ENCODE measurements around the gene RNF152.
"Not testable (repeated sequence)": the region's sequence is repeated elsewhere in the genome, so short reads cannot be mapped to it uniquely, and the experiment has no call there.

Gene RNF152

GRCh38 chr18:61808286-61808685, 84.5 kb downstream of the RNF152 start:
- no peak for DNase-seq

- no peak for DNase-seq
Observed at GRCh38 chr18:61803393-61803792, 89.4 kb downstream of the RNF152 start.

- no peak for DNase-seq
Observed at GRCh38 chr18:61797696-61798590, 94.9 kb downstream of the RNF152 start.

GRCh38 chr18:61791031-61791430, 101.8 kb downstream of the RNF152 start:
- DNase-seq, result no peak

- DNase-seq, result not testable (repeated sequence)
Observed at GRCh38 chr18:61787011-61787670, 105.7 kb downstream of the RNF152 start.

GRCh38 chr18:61785588-61785987, 107.2 kb downstream of the RNF152 start:
- DNase-seq, result no peak

GRCh38 chr18:61784834-61785233, 108.0 kb downstream of the RNF152 start:
- no peak for DNase-seq

- DNase-seq, result no peak
Observed at GRCh38 chr18:61782545-61782944, 110.3 kb downstream of the RNF152 start.

- not testable (repeated sequence) for DNase-seq
Observed at GRCh38 chr18:61776201-61776600, 116.6 kb downstream of the RNF152 start.

GRCh38 chr18:61774846-61775245, 118.0 kb downstream of the RNF152 start:
- DNase-seq, result no peak

GRCh38 chr18:61772293-61772848, 120.4 kb downstream of the RNF152 start:
- no peak for DNase-seq

- no peak for DNase-seq
Observed at GRCh38 chr18:61771861-61772260, 120.9 kb downstream of the RNF152 start.

GRCh38 chr18:61770279-61770678, 122.5 kb downstream of the RNF152 start:
- DNase-seq, result no peak

- no peak for DNase-seq
Observed at GRCh38 chr18:61766266-61766884, 126.4 kb downstream of the RNF152 start.

- no peak for DNase-seq
Observed at GRCh38 chr18:61765097-61765496, 127.7 kb downstream of the RNF152 start.

- DNase-seq, result no peak
Observed at GRCh38 chr18:61764381-61764780, 128.4 kb downstream of the RNF152 start.

GRCh38 chr18:61761875-61762274, 130.9 kb downstream of the RNF152 start:
- no peak for DNase-seq
